Colonic mucosa (tissue), 4 donors: Measurements from ENCODE around the gene CRELD1. TPM values are rescaled to one million over a fixed set of nuclear protein-coding genes. Genes with fewer than 3 reads are reported as not detected.
"Not testable (repeated sequence)": the region's sequence is repeated elsewhere in the genome, so short reads cannot be mapped to it uniquely, and the experiment has no call there.

ENCODE experiments used
- DNase-seq: peaks from one replicate; pipeline ENCODE4 v3.0.0-alpha.2; 2020
- H3K27ac ChIP-seq: fragments of 200-600 bp; one replicate; pipeline ENCODE4 v1.8.0; 2021
- H3K27me3 ChIP-seq: fragments of 200-600 bp; one replicate; pipeline ENCODE4 v1.8.0; 2021
- H3K36me3 ChIP-seq: fragments of 200-600 bp; one replicate; pipeline ENCODE4 v1.8.0; 2021
- H3K4me1 ChIP-seq: fragments of 200-600 bp; one replicate; pipeline ENCODE4 v1.8.0; 2021; ENCODE audit warnings: mild to moderate bottlenecking
- H3K4me3 ChIP-seq: fragments of 200-600 bp; one replicate; pipeline ENCODE4 v1.8.0; 2021
- H3K9ac ChIP-seq, 2 donors: one replicate each; pipeline ENCODE4 v1.7.0; 2013; ENCODE audit warnings: control low read depth in 2 of 2, low read depth in 2 of 2, low read length in 2 of 2
- H3K9me3 ChIP-seq: fragments of 200-600 bp; one replicate; pipeline ENCODE4 v1.8.0; 2021
- CTCF ChIP-seq: fragments of 200-600 bp; IDR thresholded peaks from one replicate; pipeline ENCODE4 v1.8.0; 2022; ENCODE audit warnings: antibody characterized with exemption, mild to moderate bottlenecking
- intact Hi-C: fragments of 100-400 bp; cut with DNase I; formaldehyde crosslinking; loops from one replicate; pipeline ENCODE4 v1.14.1; 2022
- total RNA-seq, 2 donors: library from RNA; stranded (reverse); fragmentation: NEBNext Ultra II Directional in 1 of 2; extraction: Animal tissue kit (Norgen Biotek cat#: 25700) in 1 of 2; gene quantifications; one replicate each; pipeline ENCODE4 v1.2.1, GENCODE V29; 2021
- donor health status: healthy.
- donor health status: DM: no; HTN: no; CAD: no.
- donor health status: DM: no; HTN: no; CAD: no.

The CRELD1 gene
- total RNA-seq, 2 donors from 2014 or later: 23.3 to 40.4 TPM

- Histone ChIP-seq H3K36me3 (no peaks in the 10 kb centered on the region), H3K27me3 (no peaks in the 10 kb centered on the region), H3K9ac (no peak overlapping the region), H3K4me3 (no peak overlapping the region), H3K4me1 (peaks cover 4% of the 10 kb centered on the region), H3K9me3 (no peaks in the 10 kb centered on the region), H3K27ac (no peak overlapping the region)
- no peak for DNase-seq
- no peak for TF ChIP-seq CTCF
- intact Hi-C loops: no loop called here
These were observed 44.2 kb upstream of the CRELD1 start for GRCh38 chr3:9889405-9889804.

DNA sequence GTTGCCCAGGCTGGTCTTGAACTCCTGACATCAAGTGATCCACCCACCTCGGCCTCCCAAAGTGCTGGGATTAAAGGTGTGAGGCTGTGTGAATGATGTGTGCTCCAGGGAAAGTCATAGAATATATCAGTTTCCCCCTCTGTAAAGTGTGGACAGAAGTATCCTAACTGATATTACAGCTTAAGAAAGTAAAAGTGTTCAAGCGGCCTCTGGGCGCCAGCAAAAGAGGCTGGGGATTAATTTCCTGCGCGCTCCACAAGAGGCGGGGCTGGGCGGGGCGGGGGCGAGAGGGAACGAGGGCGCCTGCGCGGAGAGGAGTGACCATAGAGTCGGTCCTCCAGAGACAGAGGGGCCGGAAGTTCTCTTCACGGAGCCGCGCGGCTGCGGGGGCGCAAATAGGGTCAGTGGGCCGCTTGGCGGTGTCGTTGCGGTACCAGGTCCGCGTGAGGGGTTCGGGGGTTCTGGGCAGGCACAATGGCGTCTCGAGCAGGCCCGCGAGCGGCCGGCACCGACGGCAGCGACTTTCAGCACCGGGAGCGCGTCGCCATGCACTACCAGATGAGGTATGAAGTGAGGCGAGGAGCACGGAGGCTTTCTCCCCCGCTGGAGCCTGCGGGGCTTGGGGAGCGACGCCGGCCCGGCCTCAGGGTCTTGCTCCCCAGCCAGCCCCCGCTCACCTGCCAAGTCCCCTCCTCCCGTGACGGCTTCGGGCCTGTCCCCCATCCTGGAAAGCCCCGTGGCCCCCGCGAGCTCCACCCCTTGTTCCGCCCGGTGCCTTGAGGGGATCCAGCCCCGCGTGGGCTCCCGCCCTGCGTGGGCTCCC is 43.2 kb upstream of the CRELD1 start, which contains the start of gene JAGN1:
TSS of gene JAGN1 (plus strand) at position 362 of the 823 bp plus-strand sequence. CDS start at position 475, 113 bp downstream.
- H3K9me3 ChIP-seq: no peaks in the 10 kb centered on the region

DNA sequence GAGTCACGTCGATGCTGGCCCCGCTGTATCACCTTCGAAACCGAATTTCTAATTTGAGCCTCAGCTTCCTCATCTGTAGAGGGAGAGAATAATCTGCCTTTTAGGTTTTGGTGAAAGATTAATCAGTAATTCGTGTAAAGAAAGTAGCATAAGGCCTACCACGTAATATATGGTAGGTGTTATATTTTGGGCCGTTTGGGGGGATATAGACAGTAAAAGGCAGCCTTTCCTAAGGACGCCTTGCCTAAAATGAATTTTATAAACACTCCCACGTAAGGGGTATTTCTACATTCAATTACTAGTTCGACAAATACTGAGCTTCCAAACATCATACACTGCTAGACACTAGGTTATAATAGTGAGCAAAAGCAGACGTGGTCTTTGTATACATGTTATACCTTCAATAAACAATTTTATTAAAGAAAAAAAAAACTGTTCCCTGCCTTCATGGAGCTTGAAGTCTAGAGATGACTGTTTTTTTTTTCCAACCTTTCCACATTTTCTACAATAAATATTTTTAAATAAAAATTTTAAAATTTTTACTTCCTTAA is 42.5 kb upstream of the CRELD1 start:
- intact Hi-C loops: no loop called here
- TF ChIP-seq CTCF: no peak
- no peak for DNase-seq
- Histone ChIP-seq H3K4me1 (peaks cover 4% of the 10 kb centered on the region), H3K27ac (peak overlapping the region; percentile 86), H3K9ac (peak overlapping the region; percentile 90 to 96), H3K36me3 (no peaks in the 10 kb centered on the region), H3K4me3 (peak overlapping the region; percentile 67), H3K9me3 (no peaks in the 10 kb centered on the region), H3K27me3 (no peaks in the 10 kb centered on the region)

More for the DNA sequence above, 43.2 kb upstream of the CRELD1 start, which contains the start of gene JAGN1:
- peak within 1 kb of the TSS; percentile 90 to 96 for H3K9ac ChIP-seq
- H3K36me3 ChIP-seq: no peaks in the 10 kb centered on the region
- H3K4me1 ChIP-seq: peaks cover 4% of the 10 kb centered on the region
- peak within 1 kb of the TSS; percentile 86 for H3K27ac ChIP-seq
- H3K4me3 ChIP-seq: peak within 1 kb of the TSS; percentile 67
- intact Hi-C loops: no loop called here
- no peak for TF ChIP-seq CTCF
- H3K27me3 ChIP-seq: no peaks in the 10 kb centered on the region
- peak; percentile 94 for DNase-seq

DNA sequence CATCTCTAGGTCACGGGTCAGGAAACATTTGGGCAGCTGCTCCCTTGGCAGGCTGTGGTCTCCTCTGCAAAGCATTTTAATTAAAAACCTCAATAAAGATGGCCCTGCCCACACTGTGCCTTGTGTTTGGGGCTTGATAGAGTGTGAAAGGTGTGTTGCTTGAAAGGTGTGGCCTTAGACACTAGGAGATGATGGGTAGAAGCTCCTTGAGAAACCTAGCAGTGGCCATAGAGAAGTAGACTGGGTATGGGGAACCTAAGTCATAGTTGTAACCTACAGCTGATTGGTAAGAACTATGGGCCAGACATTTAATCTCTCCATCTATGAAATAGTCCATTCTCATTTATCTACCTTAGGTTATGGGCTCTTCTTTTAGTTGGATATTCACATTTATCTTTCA is 39.9 kb upstream of the CRELD1 start:
- H3K4me1 ChIP-seq: peaks cover 14% of the 10 kb centered on the region
- H3K4me3 ChIP-seq: no peak overlapping the region
- no peak overlapping the region for H3K9ac ChIP-seq
- no peaks in the 10 kb centered on the region for H3K27me3 ChIP-seq
- no peaks in the 10 kb centered on the region for H3K9me3 ChIP-seq
- DNase-seq: no peak
- no peak for TF ChIP-seq CTCF
- H3K27ac ChIP-seq: peak overlapping the region; percentile 47
- H3K36me3 ChIP-seq: no peaks in the 10 kb centered on the region
- intact Hi-C loops: no loop called here

DNA sequence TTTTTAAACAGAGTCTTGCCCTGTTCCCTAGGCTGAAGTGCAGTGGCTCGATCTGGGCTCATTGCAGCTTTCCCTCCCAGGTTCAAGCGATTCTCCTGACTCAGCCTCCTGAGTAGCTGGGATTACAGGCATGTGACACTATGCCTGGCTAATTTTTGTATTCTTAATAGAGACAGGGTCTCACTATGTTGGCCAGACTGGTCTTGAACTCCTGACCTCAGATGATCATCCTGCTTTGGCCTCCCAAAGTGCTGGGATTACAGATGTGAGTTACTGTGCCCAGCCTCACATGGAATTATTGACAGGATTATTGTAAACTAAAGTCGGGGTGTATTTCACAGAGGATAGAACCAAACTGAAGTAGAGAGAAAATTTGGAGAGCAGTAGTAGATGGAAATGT is 37.9 kb upstream of the CRELD1 start:
- peaks cover 14% of the 10 kb centered on the region for H3K4me1 ChIP-seq
- intact Hi-C loops, H3K27ac ChIP-seq: not testable (repeated sequence)

GRCh38 chr3:9896755-9897407 is 36.8 kb upstream of the CRELD1 start:
- H3K9ac ChIP-seq: peak overlapping the region in 1 of 2 donors; percentile 88
- DNase-seq, intact Hi-C loops, H3K4me3 ChIP-seq, H3K27me3 ChIP-seq, H3K9me3 ChIP-seq, H3K36me3 ChIP-seq: not testable (repeated sequence)
- H3K27ac ChIP-seq: peak overlapping the region; percentile 97
- H3K4me1 ChIP-seq: peaks cover 13% of the 10 kb centered on the region

More for the DNA sequence above, 37.9 kb upstream of the CRELD1 start:
- not testable (repeated sequence) for DNase-seq, H3K9ac ChIP-seq, H3K27me3 ChIP-seq, H3K36me3 ChIP-seq, H3K9me3 ChIP-seq, H3K4me3 ChIP-seq
